H1 (cell line): Measurements from ENCODE around the gene FBN3. TPM values are rescaled to one million over a fixed set of nuclear protein-coding genes. Genes with fewer than 3 reads are reported as not detected.

ENCODE experiments used
- CTCF ChIA-PET: fragments of 300-600 bp; sonication (Branson Sonifier 250); formaldehyde crosslinking; loops from one replicate; lab custom pipeline; 2021; ENCODE audit not compliant: partially characterized antibody; lab: Charles Lee
- POLR2A ChIA-PET: fragments of 300-600 bp; sonication (Branson Sonifier 250); formaldehyde crosslinking; loops from one replicate; lab custom pipeline; 2021; ENCODE audit warnings: inconsistent platforms; ENCODE audit not compliant: partially characterized antibody; lab: Charles Lee
- DNase-seq, 2 experiments: peaks; one replicate each; pipeline versions ENCODE4 v3.0.0 to v3.0.0-alpha.2; 2010 to 2022; ENCODE audit warnings: low spot score in 2 of 2, low read depth in 1 of 2, mixed read lengths in 1 of 2
- FAIRE-seq: peaks from 2 replicates; lab custom pipeline; 2011; peaks lifted over from hg19 to GRCh38; lab: Jason Lieb, UNC
- H2AFZ ChIP-seq: 2 replicates; pipeline ENCODE4 v1.8.1; 2012; ENCODE audit warnings: low read length, inconsistent platforms
- H2AK5ac ChIP-seq: 2 replicates; pipeline ENCODE4 v1.6.1; 2013; ENCODE audit warnings: low read depth, low read length
- H2BK120ac ChIP-seq: replicated peaks from 2 replicates; pipeline ENCODE3; 2013; ENCODE audit warnings: low read depth, low read length, inconsistent platforms
- H2BK12ac ChIP-seq: 2 replicates; pipeline ENCODE4 v1.6.1; 2013; ENCODE audit warnings: low read depth, low read length
- H2BK15ac ChIP-seq: 2 replicates; pipeline ENCODE4 v1.6.1; 2013; ENCODE audit warnings: low read length
- H2BK20ac ChIP-seq: 2 replicates; pipeline ENCODE4 v1.6.1; 2013; ENCODE audit warnings: low read length
- H2BK5ac ChIP-seq: 2 replicates; pipeline ENCODE4 v1.6.1; 2013; ENCODE audit warnings: low read depth, low read length
- H3K14ac ChIP-seq: 2 replicates; pipeline ENCODE4 v1.6.1; 2013; ENCODE audit warnings: inconsistent platforms; ENCODE audit not compliant: insufficient read length
- H3K18ac ChIP-seq: 2 replicates; pipeline ENCODE4 v1.6.1; 2013; ENCODE audit warnings: low read length; ENCODE audit errors: extremely low read depth
- H3K23ac ChIP-seq: 2 replicates; pipeline ENCODE4 v1.6.1; 2013; ENCODE audit warnings: inconsistent platforms; ENCODE audit not compliant: insufficient read length
- H3K23me2 ChIP-seq: 2 replicates; pipeline ENCODE4 v1.6.1; 2013; ENCODE audit warnings: low read depth, low read length
- H3K27ac ChIP-seq: 2 replicates; pipeline ENCODE4 v1.6.1; 2011; ENCODE audit warnings: low read depth, low read length, inconsistent platforms
- H3K27me3 ChIP-seq, 4 experiments: replicated peaks in 1 of 4; 1 replicate in 1 of 4; 2 replicates in 3 of 4; pipeline versions ENCODE4 v1.6.1 to v1.8.1; 2011 to 2013; ENCODE audit warnings: low read length in 3 of 4, mild to moderate bottlenecking in 3 of 4, inconsistent platforms in 2 of 4, mixed read lengths in 2 of 4, moderate library complexity in 1 of 4; ENCODE audit not compliant: control insufficient read depth in 3 of 4, insufficient read depth in 3 of 4; ENCODE audit errors: extremely low read depth in 1 of 4
- H3K36me3 ChIP-seq, 4 experiments: 2 replicates each; pipeline versions ENCODE4 v1.6.1 to v1.8.1; 2011 to 2013; ENCODE audit warnings: mild to moderate bottlenecking in 4 of 4, low read length in 3 of 4, moderate library complexity in 2 of 4, control low read depth in 1 of 4, inconsistent platforms in 1 of 4; ENCODE audit not compliant: insufficient read depth in 4 of 4, control insufficient read depth in 2 of 4
- H3K4ac ChIP-seq: replicated peaks from 2 replicates; pipeline ENCODE3; 2013; ENCODE audit warnings: low read length, low read depth, mixed read lengths, inconsistent platforms; ENCODE audit not compliant: insufficient read length
- H3K4me1 ChIP-seq, 4 experiments: replicated peaks in 1 of 4; 1 replicate in 1 of 4; 2 replicates in 3 of 4; pipeline versions ENCODE4 v1.6.1 to v1.8.1; 2011 to 2013; ENCODE audit warnings: low read length in 3 of 4, inconsistent platforms in 2 of 4, mixed read lengths in 1 of 4; ENCODE audit not compliant: insufficient read depth in 4 of 4, control insufficient read depth in 3 of 4
- H3K4me2 ChIP-seq, 2 experiments: 2 replicates each; pipeline versions ENCODE4 v1.6.1 to v1.8.1; 2011 to 2013; ENCODE audit warnings: low read depth in 2 of 2, low read length in 2 of 2, control low read depth in 1 of 2, inconsistent platforms in 1 of 2, mild to moderate bottlenecking in 1 of 2; ENCODE audit not compliant: insufficient read depth in 1 of 2
- H3K4me3 ChIP-seq, 4 experiments: fragments of 200-600, 300-600 bp in 1 of 4; sonication (generic), shearing (Covaris generic), sonication (Bioruptor Twin) in 1 of 4; 2 replicates each; pipeline versions ENCODE4 v1.5.1 to v1.8.1; 2011 to 2016; ENCODE audit warnings: low read length in 4 of 4, low read depth in 3 of 4, control low read depth in 2 of 4, inconsistent platforms in 2 of 4, mild to moderate bottlenecking in 2 of 4, mixed read lengths in 1 of 4, moderate library complexity in 1 of 4; ENCODE audit not compliant: insufficient read depth in 2 of 4; ENCODE audit errors: extremely low read depth in 1 of 4
- H3K56ac ChIP-seq: replicated peaks from 2 replicates; pipeline ENCODE3; 2013; ENCODE audit warnings: low read depth, mild to moderate bottlenecking, mixed read lengths, low read length, inconsistent platforms; ENCODE audit not compliant: insufficient read length
- H3K79me1 ChIP-seq: 2 replicates; pipeline ENCODE4 v1.6.1; 2013; ENCODE audit warnings: low read depth, low read length, control low read depth
- H3K79me2 ChIP-seq, 2 experiments: 2 replicates each; pipeline versions ENCODE4 v1.6.1 to v1.8.1; 2012 to 2013; ENCODE audit warnings: low read length in 2 of 2, mild to moderate bottlenecking in 2 of 2, inconsistent platforms in 1 of 2; ENCODE audit not compliant: insufficient read depth in 2 of 2, control insufficient read depth in 1 of 2
- H3K9ac ChIP-seq, 4 experiments: replicated peaks in 1 of 4; 1 replicate in 1 of 4; 2 replicates in 3 of 4; pipeline versions ENCODE4 v1.6.1 to v1.8.1; 2011 to 2013; ENCODE audit warnings: low read depth in 3 of 4, low read length in 3 of 4, control low read depth in 2 of 4, mild to moderate bottlenecking in 2 of 4, moderate library complexity in 2 of 4, inconsistent platforms in 1 of 4; ENCODE audit errors: extremely low read depth in 1 of 4
- H3K9me3 ChIP-seq, 2 experiments: 2 replicates each; pipeline versions ENCODE4 v1.6.1 to v1.8.1; 2012 to 2013; ENCODE audit warnings: mild to moderate bottlenecking in 2 of 2, moderate library complexity in 2 of 2, control low read depth in 1 of 2, inconsistent platforms in 1 of 2, low read depth in 1 of 2, low read length in 1 of 2, mixed read lengths in 1 of 2; ENCODE audit not compliant: insufficient read depth in 2 of 2
- H4K20me1 ChIP-seq, 2 experiments: replicated peaks in 1 of 2; 2 replicates each; pipeline versions ENCODE3 to v1.8.1; 2011 to 2013; ENCODE audit warnings: inconsistent platforms in 2 of 2, low read length in 2 of 2, mild to moderate bottlenecking in 1 of 2; ENCODE audit not compliant: insufficient read depth in 2 of 2, control insufficient read depth in 1 of 2
- H4K5ac ChIP-seq: 2 replicates; pipeline ENCODE4 v1.6.1; 2013; ENCODE audit warnings: low read length, low read depth, mixed read lengths, inconsistent platforms; ENCODE audit not compliant: insufficient read length
- H4K8ac ChIP-seq: 2 replicates; pipeline ENCODE4 v1.8.0; 2013; ENCODE audit warnings: mild to moderate bottlenecking, moderate library complexity, low read length, inconsistent platforms; ENCODE audit not compliant: insufficient read depth; ENCODE audit errors: extremely low read depth
- H4K91ac ChIP-seq: replicated peaks from 2 replicates; pipeline ENCODE3; 2013; ENCODE audit warnings: low read length, mixed read lengths, inconsistent platforms; ENCODE audit not compliant: insufficient read length
- ASH2L ChIP-seq: fragments of 200-600, 300-600 bp; sonication (generic); IDR thresholded peaks from one replicate; pipeline ENCODE4 v1.7.1; 2017; ENCODE audit warnings: low read length
- SAP30 ChIP-seq: fragments of 300-600 bp; sonication (generic); IDR thresholded peaks from 2 replicates; pipeline ENCODE4 v1.7.1; 2012; ENCODE audit warnings: low read length, moderate library complexity, mild to moderate bottlenecking, inconsistent platforms; ENCODE audit not compliant: insufficient read depth, insufficient replicate concordance
- WGBS, 2 experiments: shearing (Covaris generic) in 1 of 2; methylation state at CpG; one replicate each; pipeline versions ENCODE4 v1.1.6 to v1.1.7; 2013 to 2015; ENCODE audit warnings: low lambda C conversion rate in 2 of 2, mixed read lengths in 2 of 2, inconsistent platforms in 1 of 2, low coverage in 1 of 2, missing lambda C conversion rate in 1 of 2; ENCODE audit not compliant: insufficient replicate concordance in 2 of 2, insufficient coverage in 1 of 2, insufficient read length in 1 of 2; ENCODE audit errors: extremely low coverage in 1 of 2, missing lambda C conversion rate in 1 of 2; 5-methylcytosine and 5-hydroxymethylcytosine counted together
- polyA plus RNA-seq, 7 experiments: library from polyadenylated mRNA; depleted of rRNA in 3 of 7; stranded (reverse) in 5 of 7; unstranded in 2 of 7; fragments of >200 nt in 5 of 7; fragments of 200-250 nt in 2 of 7; gene quantifications; 1 replicate in 5 of 7; 2 replicates in 1 of 7; 4 replicates in 1 of 7; pipeline versions ENCODE4 v1.2.1 to v1.2.3, GENCODE V29; 2011 to 2013; ENCODE audit warnings: missing spikeins in 2 of 7, mixed read lengths in 2 of 7
- total RNA-seq: library from RNA; stranded (reverse); fragmentation: NEBNext Ultra II Directional; extraction: Animal tissue kit (Norgen Biotek cat#: 25700); gene quantifications from 2 replicates; pipeline ENCODE4 v1.2.1, GENCODE V29; 2021

Gene FBN3
- total and polyA plus RNA-seq, 2 of the 8 experiments (the other 6 are each of a cell fraction or from before 2014, with no cell fraction given) = 37.1 to 38.7 TPM

DNA sequence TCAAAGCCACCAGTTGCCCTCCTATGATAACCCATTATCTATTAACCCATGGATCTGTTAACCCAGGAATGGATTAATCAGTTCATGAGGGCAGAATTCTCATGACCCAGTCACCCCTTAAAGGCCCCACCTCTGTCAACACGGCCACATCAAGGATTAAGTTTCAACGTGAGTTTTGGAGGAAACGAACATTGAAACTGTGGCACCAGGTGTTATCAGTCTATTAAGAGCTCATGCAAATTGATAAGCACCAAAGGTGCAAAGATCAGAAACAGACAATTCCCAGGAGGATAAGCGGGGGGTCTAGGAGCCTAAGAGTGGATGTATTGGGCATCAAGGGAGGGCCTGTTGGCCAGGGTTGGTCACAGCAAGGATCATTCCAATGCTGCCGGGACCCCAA lies 124.1 kb downstream of the FBN3 start:
- CTCF ChIA-PET = interaction anchor here (1.4 kb wide), 2 partner anchors 23 to 41 kb away, joined by 4 to 6 read pairs; no protein-coding TSS in a partner anchor
- Histone ChIP-seq H3K79me1 (no peaks in the 10 kb centered on the region), H3K23ac (no peak overlapping the region), H2BK20ac (no peak overlapping the region), H4K91ac (no peak overlapping the region), H3K79me2 (no peaks in the 10 kb centered on the region), H3K9me3 (no peaks in the 10 kb centered on the region), H3K27ac (no peak overlapping the region), H4K20me1 (no peaks in the 10 kb centered on the region), H3K27me3 (no peaks in the 10 kb centered on the region), H2BK12ac (no peak overlapping the region), H3K4me2 (no peak overlapping the region), H3K4ac (no peak overlapping the region), H3K4me3 (no peak overlapping the region), H2BK120ac (no peak overlapping the region), H3K36me3 (no peaks in the 10 kb centered on the region), H3K23me2 (no peaks in the 10 kb centered on the region), H2BK15ac (no peak overlapping the region), H2AK5ac (no peak overlapping the region), H4K5ac (no peak overlapping the region), H3K14ac (no peak overlapping the region), H3K56ac (no peak overlapping the region), H3K9ac (no peak overlapping the region), H3K4me1 (peaks cover 3 to 11% (median 7%) of the 10 kb centered on the region in 4 experiments), H2BK5ac (no peak overlapping the region), H3K18ac (no peak overlapping the region), H4K8ac (no peak overlapping the region), H2AFZ (no peak overlapping the region)
- no peak for DNase-seq
- FAIRE-seq = no peak
- WGBS, 2 experiments = 87% methylated on average over 5 of the region's 5 CpGs; no CpG with 5 or more reads in 1 of the 2 experiments
- POLR2A ChIA-PET = no interaction called here
- TF ChIP-seq SAP30 (no peak), ASH2L (no peak)
